HEK293 (cell line): ENCODE data around the gene PCSK5.

Experiments used
- CTCF ChIA-PET: fragments of 350-600 bp; formaldehyde crosslinking; extraction: SDS; loops from one replicate; lab custom pipeline; 2021; ENCODE audit warnings: antibody characterized with exemption; lab: Yijun Ruan, JAX
- POLR2A ChIA-PET: fragments of 300-600 bp; formaldehyde crosslinking; extraction: SDS; loops from one replicate; lab custom pipeline; 2020; ENCODE audit warnings: antibody characterized with exemption, inconsistent platforms; lab: Yijun Ruan, JAX
- H3K27ac ChIP-seq: fragments of 200-500 bp; sonication (Bioruptor generic); 2 replicates; pipeline ENCODE4 v1.5.1; 2014; ENCODE audit warnings: low read depth, low read length, control low read depth, inconsistent platforms; ENCODE audit errors: extremely low read depth
- H3K36me3 ChIP-seq, 2 experiments: fragments of 200-500 bp in 1 of 2; sonication (Bioruptor generic) in 1 of 2; 1 replicate in 1 of 2; 2 replicates in 1 of 2; pipeline ENCODE4 v1.5.1; 2014 to 2017; ENCODE audit warnings: inconsistent platforms in 2 of 2, low read length in 2 of 2; ENCODE audit not compliant: control insufficient read depth in 2 of 2, insufficient read depth in 1 of 2
- H3K4me1 ChIP-seq: fragments of 200-500 bp; sonication (Bioruptor generic); 2 replicates; pipeline ENCODE4 v1.5.1; 2014; ENCODE audit warnings: mild to moderate bottlenecking, low read length, inconsistent platforms; ENCODE audit not compliant: control insufficient read depth, insufficient read depth
- H3K4me3 ChIP-seq: 2 replicates; pipeline ENCODE4 v1.5.1; 2011; ENCODE audit warnings: low read depth, mild to moderate bottlenecking, control low read depth, low read length, moderate library complexity
- H3K9me3 ChIP-seq: fragments of 200-500 bp; sonication (Bioruptor generic); 2 replicates; pipeline ENCODE4 v1.5.1; 2014; ENCODE audit warnings: low read depth, low read length, inconsistent platforms; ENCODE audit not compliant: control insufficient read depth, insufficient read depth
- BCL11B ChIP-seq: fragments of 450-650 bp; formaldehyde crosslinking; IDR thresholded peaks from 2 replicates; pipeline ENCODE4 v1.5.1; 2016; ENCODE audit warnings: low read depth, missing biosample characterization, missing genetic modification characterization
- GLIS1 ChIP-seq: fragments of 450-650 bp; formaldehyde crosslinking; IDR thresholded peaks from 2 replicates; pipeline ENCODE4 v1.5.1; 2016; ENCODE audit warnings: missing biosample characterization, missing genetic modification characterization
- IKZF3 ChIP-seq: fragments of 450-650 bp; IDR thresholded peaks from 2 replicates; pipeline ENCODE4 v1.5.0; 2018; ENCODE audit warnings: missing biosample characterization, mild to moderate bottlenecking, missing genetic modification characterization, moderate library complexity
- KLF7 ChIP-seq: fragments of 450-650 bp; formaldehyde crosslinking; IDR thresholded peaks from 2 replicates; pipeline ENCODE4 v1.5.1; 2016; ENCODE audit warnings: missing biosample characterization, missing genetic modification characterization, borderline replicate concordance
- MYNN ChIP-seq: fragments of 450-650 bp; formaldehyde crosslinking; IDR thresholded peaks from 2 replicates; pipeline ENCODE4 v1.5.1; 2016; ENCODE audit warnings: missing biosample characterization, missing genetic modification characterization, borderline replicate concordance
- SALL2 ChIP-seq: fragments of 450-650 bp; formaldehyde crosslinking; IDR thresholded peaks from 2 replicates; pipeline ENCODE4 v1.5.0; 2017; ENCODE audit warnings: missing biosample characterization, mild to moderate bottlenecking, missing genetic modification characterization, borderline replicate concordance
- ZFHX2 ChIP-seq: fragments of 450-650 bp; formaldehyde crosslinking; conservative IDR thresholded peaks from 2 replicates; pipeline ENCODE4 v1.5.1; 2016; ENCODE audit warnings: missing biosample characterization, missing genetic modification characterization
- ZFP3 ChIP-seq: fragments of 450-650 bp; formaldehyde crosslinking; IDR thresholded peaks from 2 replicates; pipeline ENCODE4 v1.5.1; 2016; ENCODE audit warnings: low read depth, missing biosample characterization, missing genetic modification characterization
- ZIC2 ChIP-seq: fragments of 450-650 bp; formaldehyde crosslinking; IDR thresholded peaks from 2 replicates; pipeline ENCODE4 v1.5.1; 2016; ENCODE audit warnings: missing biosample characterization, missing genetic modification characterization
- ZNF169 ChIP-seq: fragments of 450-650 bp; formaldehyde crosslinking; IDR thresholded peaks from 2 replicates; pipeline ENCODE4 v1.5.1; 2016; ENCODE audit warnings: missing biosample characterization, missing genetic modification characterization
- ZNF174 ChIP-seq: fragments of 450-650 bp; formaldehyde crosslinking; IDR thresholded peaks from 2 replicates; pipeline ENCODE4 v1.5.0; 2017; ENCODE audit warnings: missing biosample characterization, mild to moderate bottlenecking, missing genetic modification characterization
- ZNF211 ChIP-seq: fragments of 450-650 bp; formaldehyde crosslinking; IDR thresholded peaks from 2 replicates; pipeline ENCODE4 v1.5.1; 2016; ENCODE audit warnings: low read depth, missing biosample characterization, missing genetic modification characterization
- ZNF248 ChIP-seq: fragments of 450-650 bp; formaldehyde crosslinking; IDR thresholded peaks from 2 replicates; pipeline ENCODE4 v1.5.1; 2017; ENCODE audit warnings: missing biosample characterization, missing genetic modification characterization
- ZNF341 ChIP-seq: fragments of 450-650 bp; formaldehyde crosslinking; IDR thresholded peaks from 2 replicates; pipeline ENCODE4; 2016; ENCODE audit warnings: low read depth, missing biosample characterization, missing genetic modification characterization
- ZNF426 ChIP-seq: fragments of 450-650 bp; formaldehyde crosslinking; IDR thresholded peaks from 2 replicates; pipeline ENCODE4 v1.5.1; 2017; ENCODE audit warnings: missing biosample characterization, missing genetic modification characterization, mild to moderate bottlenecking, inconsistent platforms, moderate library complexity
- ZNF501 ChIP-seq: fragments of 450-650 bp; formaldehyde crosslinking; IDR thresholded peaks from 2 replicates; pipeline ENCODE4 v1.5.1; 2016; ENCODE audit warnings: missing biosample characterization, missing genetic modification characterization
- ZNF626 ChIP-seq: fragments of 450-650 bp; sonication (Bioruptor Pico); formaldehyde crosslinking; IDR thresholded peaks from 2 replicates; pipeline ENCODE4 v1.5.1; 2018; ENCODE audit warnings: missing biosample characterization, missing genetic modification characterization, inconsistent platforms
- ZNF747 ChIP-seq: fragments of 450-650 bp; formaldehyde crosslinking; IDR thresholded peaks from 2 replicates; pipeline ENCODE4 v1.5.1; 2016; ENCODE audit warnings: missing biosample characterization, missing genetic modification characterization
- ZNF785 ChIP-seq: fragments of 450-650 bp; formaldehyde crosslinking; IDR thresholded peaks from 2 replicates; pipeline ENCODE4 v1.5.1; 2016; ENCODE audit warnings: missing biosample characterization, missing genetic modification characterization
- TF ChIP-seq, protein P1 (sequence below): fragments of 450-650 bp; formaldehyde crosslinking; conservative IDR thresholded peaks from 2 replicates; pipeline ENCODE4 v1.5.1; 2016; ENCODE audit warnings: low read depth, missing biosample characterization, missing genetic modification characterization
- TF ChIP-seq, protein P2 (sequence below): fragments of 450-650 bp; formaldehyde crosslinking; IDR thresholded peaks from 2 replicates; pipeline ENCODE4 v1.5.1; 2016; ENCODE audit warnings: missing biosample characterization, missing genetic modification characterization, low read depth
- TF ChIP-seq, protein P3 (sequence below): fragments of 450-650 bp; formaldehyde crosslinking; IDR thresholded peaks from 2 replicates; pipeline ENCODE4 v1.5.1; 2016; ENCODE audit warnings: missing biosample characterization, missing genetic modification characterization

PCSK5 gene

DNA sequence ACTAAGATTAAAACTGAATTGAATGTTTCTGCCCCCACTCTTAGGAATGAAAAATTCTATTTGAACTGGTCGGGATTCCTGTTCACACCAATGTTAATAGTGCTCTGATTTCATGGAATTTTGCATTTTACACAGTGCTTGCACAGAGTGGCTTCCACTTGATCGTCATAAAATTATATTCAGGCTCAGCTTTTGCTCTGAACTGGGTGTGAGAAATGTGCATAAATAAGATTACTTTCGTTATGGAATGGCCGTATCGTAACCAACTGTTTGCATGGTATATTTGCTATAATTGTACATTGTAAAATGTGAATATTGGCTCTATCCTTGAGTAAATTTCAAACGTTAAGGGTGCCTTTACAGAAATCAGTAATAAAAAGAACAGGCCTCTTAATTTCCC, 262.9 kb downstream of the PCSK5 start:
- Histone ChIP-seq H3K4me1 (no peaks in the 10 kb centered on the region), H3K27ac (no peak overlapping the region), H3K4me3 (no peak overlapping the region), H3K9me3 (no peaks in the 10 kb centered on the region), H3K36me3 (no peaks in the 10 kb centered on the region)
- TF ChIP-seq ZNF501 (tag by site-specific recombination) (no peak), ZNF248 (tag by site-specific recombination) (no peak), ZFP3 (tag by site-specific recombination) (no peak), ZFHX2 (no peak), MYNN (tag by site-specific recombination) (no peak), ZNF626 (no peak), BCL11B (tag by site-specific recombination) (no peak), ZIC2 (tag by site-specific recombination) (no peak), ZNF785 (tag by site-specific recombination) (no peak), GLIS1 (tag by site-specific recombination) (no peak)
- TF ChIP-seq, protein P1, sequence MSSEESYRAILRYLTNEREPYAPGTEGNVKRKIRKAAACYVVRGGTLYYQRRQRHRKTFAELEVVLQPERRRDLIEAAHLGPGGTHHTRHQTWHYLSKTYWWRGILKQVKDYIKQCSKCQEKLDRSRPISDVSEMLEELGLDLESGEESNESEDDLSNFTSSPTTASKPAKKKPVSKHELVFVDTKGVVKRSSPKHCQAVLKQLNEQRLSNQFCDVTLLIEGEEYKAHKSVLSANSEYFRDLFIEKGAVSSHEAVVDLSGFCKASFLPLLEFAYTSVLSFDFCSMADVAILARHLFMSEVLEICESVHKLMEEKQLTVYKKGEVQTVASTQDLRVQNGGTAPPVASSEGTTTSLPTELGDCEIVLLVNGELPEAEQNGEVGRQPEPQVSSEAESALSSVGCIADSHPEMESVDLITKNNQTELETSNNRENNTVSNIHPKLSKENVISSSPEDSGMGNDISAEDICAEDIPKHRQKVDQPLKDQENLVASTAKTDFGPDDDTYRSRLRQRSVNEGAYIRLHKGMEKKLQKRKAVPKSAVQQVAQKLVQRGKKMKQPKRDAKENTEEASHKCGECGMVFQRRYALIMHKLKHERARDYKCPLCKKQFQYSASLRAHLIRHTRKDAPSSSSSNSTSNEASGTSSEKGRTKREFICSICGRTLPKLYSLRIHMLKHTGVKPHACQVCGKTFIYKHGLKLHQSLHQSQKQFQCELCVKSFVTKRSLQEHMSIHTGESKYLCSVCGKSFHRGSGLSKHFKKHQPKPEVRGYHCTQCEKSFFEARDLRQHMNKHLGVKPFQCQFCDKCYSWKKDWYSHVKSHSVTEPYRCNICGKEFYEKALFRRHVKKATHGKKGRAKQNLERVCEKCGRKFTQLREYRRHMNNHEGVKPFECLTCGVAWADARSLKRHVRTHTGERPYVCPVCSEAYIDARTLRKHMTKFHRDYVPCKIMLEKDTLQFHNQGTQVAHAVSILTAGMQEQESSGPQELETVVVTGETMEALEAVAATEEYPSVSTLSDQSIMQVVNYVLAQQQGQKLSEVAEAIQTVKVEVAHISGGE = no peak
- TF ChIP-seq, protein P2, sequence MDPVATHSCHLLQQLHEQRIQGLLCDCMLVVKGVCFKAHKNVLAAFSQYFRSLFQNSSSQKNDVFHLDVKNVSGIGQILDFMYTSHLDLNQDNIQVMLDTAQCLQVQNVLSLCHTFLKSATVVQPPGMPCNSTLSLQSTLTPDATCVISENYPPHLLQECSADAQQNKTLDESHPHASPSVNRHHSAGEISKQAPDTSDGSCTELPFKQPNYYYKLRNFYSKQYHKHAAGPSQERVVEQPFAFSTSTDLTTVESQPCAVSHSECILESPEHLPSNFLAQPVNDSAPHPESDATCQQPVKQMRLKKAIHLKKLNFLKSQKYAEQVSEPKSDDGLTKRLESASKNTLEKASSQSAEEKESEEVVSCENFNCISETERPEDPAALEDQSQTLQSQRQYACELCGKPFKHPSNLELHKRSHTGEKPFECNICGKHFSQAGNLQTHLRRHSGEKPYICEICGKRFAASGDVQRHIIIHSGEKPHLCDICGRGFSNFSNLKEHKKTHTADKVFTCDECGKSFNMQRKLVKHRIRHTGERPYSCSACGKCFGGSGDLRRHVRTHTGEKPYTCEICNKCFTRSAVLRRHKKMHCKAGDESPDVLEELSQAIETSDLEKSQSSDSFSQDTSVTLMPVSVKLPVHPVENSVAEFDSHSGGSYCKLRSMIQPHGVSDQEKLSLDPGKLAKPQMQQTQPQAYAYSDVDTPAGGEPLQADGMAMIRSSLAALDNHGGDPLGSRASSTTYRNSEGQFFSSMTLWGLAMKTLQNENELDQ = no peak
- TF ChIP-seq, protein P3, sequence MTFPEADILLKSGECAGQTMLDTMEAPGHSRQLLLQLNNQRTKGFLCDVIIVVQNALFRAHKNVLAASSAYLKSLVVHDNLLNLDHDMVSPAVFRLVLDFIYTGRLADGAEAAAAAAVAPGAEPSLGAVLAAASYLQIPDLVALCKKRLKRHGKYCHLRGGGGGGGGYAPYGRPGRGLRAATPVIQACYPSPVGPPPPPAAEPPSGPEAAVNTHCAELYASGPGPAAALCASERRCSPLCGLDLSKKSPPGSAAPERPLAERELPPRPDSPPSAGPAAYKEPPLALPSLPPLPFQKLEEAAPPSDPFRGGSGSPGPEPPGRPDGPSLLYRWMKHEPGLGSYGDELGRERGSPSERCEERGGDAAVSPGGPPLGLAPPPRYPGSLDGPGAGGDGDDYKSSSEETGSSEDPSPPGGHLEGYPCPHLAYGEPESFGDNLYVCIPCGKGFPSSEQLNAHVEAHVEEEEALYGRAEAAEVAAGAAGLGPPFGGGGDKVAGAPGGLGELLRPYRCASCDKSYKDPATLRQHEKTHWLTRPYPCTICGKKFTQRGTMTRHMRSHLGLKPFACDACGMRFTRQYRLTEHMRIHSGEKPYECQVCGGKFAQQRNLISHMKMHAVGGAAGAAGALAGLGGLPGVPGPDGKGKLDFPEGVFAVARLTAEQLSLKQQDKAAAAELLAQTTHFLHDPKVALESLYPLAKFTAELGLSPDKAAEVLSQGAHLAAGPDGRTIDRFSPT (tag by site-specific recombination) = no peak
- ChIA-PET POLR2A (no interaction called here), CTCF (no interaction called here)

DNA sequence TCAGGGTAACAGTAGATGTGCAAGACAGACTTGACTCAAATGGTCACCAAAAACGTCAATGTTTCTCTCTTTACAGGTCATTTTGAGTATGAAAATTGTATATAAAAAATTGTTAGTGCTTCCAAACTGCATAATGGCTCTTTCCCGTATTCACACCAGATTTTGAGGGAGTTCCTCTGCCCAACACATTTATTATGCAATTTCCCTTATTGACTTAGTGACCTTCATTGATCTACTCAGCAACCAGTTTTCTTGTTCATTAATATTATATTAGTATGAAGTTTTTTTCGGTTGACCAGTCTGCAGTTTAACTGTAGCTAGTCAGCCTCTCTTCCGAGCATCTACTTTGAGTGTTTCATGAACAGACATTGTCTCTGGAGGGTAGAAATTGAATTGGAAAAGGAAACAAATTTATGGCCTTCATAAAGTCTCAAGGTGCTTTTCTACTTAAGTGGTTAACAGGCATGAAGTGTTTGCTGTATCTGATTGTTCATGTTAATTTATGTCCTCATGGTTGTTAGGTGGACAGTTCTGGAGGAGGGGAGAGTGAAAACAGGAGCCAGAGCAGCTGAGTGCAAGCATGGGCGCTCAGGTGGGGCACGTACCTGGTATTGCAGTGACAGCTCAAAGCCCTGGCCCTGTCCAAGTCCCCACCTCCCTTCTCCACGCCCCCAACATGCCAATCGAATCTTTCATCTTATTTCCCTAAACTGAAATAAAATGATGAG, 263.6 kb downstream of the PCSK5 start:
- TF ChIP-seq IKZF3 (no peak), SALL2 (tag by site-specific recombination) (no peak), ZNF169 (tag by site-specific recombination) (no peak), ZNF747 (no peak), ZNF211 (tag by site-specific recombination) (no peak), KLF7 (tag by site-specific recombination) (no peak), ZNF341 (tag by site-specific recombination) (no peak), ZNF174 (tag by site-specific recombination) (no peak), ZNF426 (tag by site-specific recombination) (no peak)
- TF ChIP-seq, all 188 proteins: peak for 0
- CTCF ChIA-PET = no interaction called here
- peaks cover 0 to 6% of the 10 kb centered on the region in 2 experiments; a peak in 1 of 3 replicates for H3K36me3 ChIP-seq
- no peak overlapping the region for H3K4me3 ChIP-seq
- no peaks in the 10 kb centered on the region for H3K9me3 ChIP-seq
- no peak overlapping the region for H3K27ac ChIP-seq
- POLR2A ChIA-PET = no interaction called here
- H3K4me1 ChIP-seq = no peaks in the 10 kb centered on the region
